Measurements from ENCODE around the gene MAGEE1.
A peak's percentile ranks its signal among the peaks of the same experiment; 100 is the strongest.

Gene MAGEE1

GRCh38 chrX:76427560-76428242 is at the start of gene MAGEE1:
TSS of gene MAGEE1 (plus strand) at chrX:76427710. CDS start at chrX:76427931, 221 bp downstream.
- peak; percentile 69 for DNase-seq (ENCODE audit: low spot score)

GRCh38 chrX:76398970-76399369 is 28.5 kb upstream of the MAGEE1 start:
- DNase-seq (ENCODE audit: low spot score): no peak

- no peak for DNase-seq (ENCODE audit: low spot score)
Observed at GRCh38 chrX:76407795-76408194, 19.7 kb upstream of the MAGEE1 start.

GRCh38 chrX:76420237-76420636 is 7.3 kb upstream of the MAGEE1 start:
- no peak for DNase-seq (ENCODE audit: low spot score)

GRCh38 chrX:76428243-76429130 is 977 bp downstream of the MAGEE1 start:
- DNase-seq (ENCODE audit: low spot score): no peak

GRCh38 chrX:76433219-76433618 is 5.7 kb downstream of the MAGEE1 start:
- no peak for DNase-seq (ENCODE audit: low spot score)

GRCh38 chrX:76434103-76434741 is 6.7 kb downstream of the MAGEE1 start:
- peak; percentile 12 for DNase-seq (ENCODE audit: low spot score)

- no peak for DNase-seq (ENCODE audit: low spot score)
Observed at GRCh38 chrX:76439188-76439587, 11.7 kb downstream of the MAGEE1 start.

GRCh38 chrX:76453737-76454406 is 26.4 kb downstream of the MAGEE1 start:
- DNase-seq (ENCODE audit: low spot score): no peak

- peak; percentile 9 for DNase-seq (ENCODE audit: low spot score)
Observed at GRCh38 chrX:76454456-76454927, 27.0 kb downstream of the MAGEE1 start.

- DNase-seq (ENCODE audit: low spot score): no peak
Observed at GRCh38 chrX:76477353-76477752, 49.8 kb downstream of the MAGEE1 start.
